Activated CD8-positive, alpha-beta memory T cell treated with anti-CD3 and anti-CD28 coated beads for 4 hours (primary cell): Measurements from ENCODE around the gene HMG20B.
"Not testable (repeated sequence)": the region's sequence is repeated elsewhere in the genome, so short reads cannot be mapped to it uniquely, and the experiment has no call there.

Experiments used
- DNase-seq, 2 donors: peaks; one replicate each; pipeline ENCODE4 v3.0.0-alpha.2; 2020; ENCODE audit warnings: low read depth in 2 of 2

Gene HMG20B

GRCh38 chr19:3584036-3584802 is 11.5 kb downstream of the HMG20B start:
- DNase-seq: not testable (repeated sequence)

- DNase-seq: no peak
Observed at GRCh38 chr19:3585301-3586126, 12.8 kb downstream of the HMG20B start, which contains the start of gene GIPC3. TSS of gene GIPC3 (plus strand) at chr19:3585478. CDS start at chr19:3585598, 120 bp downstream.

- no peak for DNase-seq
Observed at GRCh38 chr19:3586127-3586626, 13.4 kb downstream of the HMG20B start.

- DNase-seq: no peak
Observed at GRCh38 chr19:3586707-3587346, 14.1 kb downstream of the HMG20B start.

- no peak for DNase-seq
Observed at GRCh38 chr19:3589439-3589838, 16.7 kb downstream of the HMG20B start.

- no peak for DNase-seq
Observed at GRCh38 chr19:3589949-3590348, 17.2 kb downstream of the HMG20B start.

GRCh38 chr19:3590991-3591659 is 18.4 kb downstream of the HMG20B start:
- no peak for DNase-seq

- DNase-seq: no peak
Observed at GRCh38 chr19:3591876-3592613, 19.3 kb downstream of the HMG20B start.

GRCh38 chr19:3593156-3593555 is 20.4 kb downstream of the HMG20B start:
- DNase-seq: no peak

- DNase-seq: no peak
Observed at GRCh38 chr19:3595521-3596061, 22.8 kb downstream of the HMG20B start.

- DNase-seq: no peak
Observed at GRCh38 chr19:3599776-3600187, 27.0 kb downstream of the HMG20B start.

- no peak for DNase-seq
Observed at GRCh38 chr19:3601021-3601420, 28.3 kb downstream of the HMG20B start.

GRCh38 chr19:3603121-3603811 is 30.5 kb downstream of the HMG20B start:
- DNase-seq: no peak

- DNase-seq: no peak
Observed at GRCh38 chr19:3604227-3604986, 31.7 kb downstream of the HMG20B start.

- DNase-seq: no peak
Observed at GRCh38 chr19:3604987-3605343, 32.2 kb downstream of the HMG20B start.

- no peak for DNase-seq
Observed at GRCh38 chr19:3605361-3605760, 32.6 kb downstream of the HMG20B start.

- no peak for DNase-seq
Observed at GRCh38 chr19:3605770-3606169, 33.0 kb downstream of the HMG20B start.

- DNase-seq: no peak
Observed at GRCh38 chr19:3606174-3606689, 33.5 kb downstream of the HMG20B start.

GRCh38 chr19:3606690-3607289 is 34.0 kb downstream of the HMG20B start, which contains the start of gene TBXA2R:
TSS of gene TBXA2R (minus strand) at chr19:3606875. CDS start at chr19:3600634, 6,241 bp downstream.
- peak in 1 of 2 donors; percentile 48 for DNase-seq
